Liver (tissue), 3 donors: ENCODE results near the gene LBH.

Source experiments
- ATF3 ChIP-seq: IDR thresholded peaks from 2 replicates; pipeline ENCODE4 v1.6.1; 2016; ENCODE audit warnings: antibody characterized with exemption
- CTCF ChIP-seq: fragments of 150-350 bp; IDR thresholded peaks from 2 replicates; pipeline ENCODE4 v1.5.1; 2017; ENCODE audit warnings: improper control_type of control experiment, low read depth, low read length; ENCODE audit not compliant: missing input control
- donor health status: healthy.
- donor health status: healthy.

GRCh38 chr2:30235859-30236535 lies 4.7 kb downstream of the LBH start:
- no peak for TF ChIP-seq CTCF
- TF ChIP-seq ATF3: no peak
